NT2/D1 (cell line): ENCODE results near the gene KCTD16.

ENCODE experiments used
- DNase-seq: peaks from one replicate; pipeline ENCODE4 v3.0.0-alpha.2; 2011; ENCODE audit warnings: low read depth, low spot score
- H3K27me3 ChIP-seq: 2 replicates; pipeline ENCODE4 v1.6.0; 2011; ENCODE audit warnings: mild to moderate bottlenecking; ENCODE audit not compliant: insufficient read length, insufficient read depth
- H3K36me3 ChIP-seq: 2 replicates; pipeline ENCODE4 v1.6.1; 2011; ENCODE audit warnings: mild to moderate bottlenecking, low read length, mixed read lengths; ENCODE audit not compliant: insufficient read depth, insufficient read length
- H3K4me1 ChIP-seq: 2 replicates; pipeline ENCODE4 v1.5.1; 2011; ENCODE audit not compliant: insufficient read depth, insufficient read length
- H3K4me3 ChIP-seq: 2 replicates; pipeline ENCODE4 v1.5.1; 2011; ENCODE audit warnings: low read depth; ENCODE audit not compliant: insufficient read length
- H3K9ac ChIP-seq: 2 replicates; pipeline ENCODE4 v1.6.0; 2011; ENCODE audit warnings: low read depth; ENCODE audit not compliant: insufficient read length
- H3K9me3 ChIP-seq: 2 replicates; pipeline ENCODE4 v1.5.1; 2011; ENCODE audit warnings: mild to moderate bottlenecking, low read length; ENCODE audit not compliant: insufficient read depth
- SUZ12 ChIP-seq: IDR thresholded peaks from 2 replicates; pipeline ENCODE4 v1.6.1; 2011; ENCODE audit not compliant: insufficient read length, insufficient read depth; ENCODE audit errors: extremely low read depth
- YY1 ChIP-seq: IDR thresholded peaks from 2 replicates; pipeline ENCODE4 v1.6.1; 2011; ENCODE audit not compliant: insufficient read length, insufficient read depth
- ZNF274 ChIP-seq: IDR thresholded peaks from 2 replicates; pipeline ENCODE4 v1.6.1; 2011; ENCODE audit warnings: mild to moderate bottlenecking, low read depth, low read length

Gene KCTD16

DNA sequence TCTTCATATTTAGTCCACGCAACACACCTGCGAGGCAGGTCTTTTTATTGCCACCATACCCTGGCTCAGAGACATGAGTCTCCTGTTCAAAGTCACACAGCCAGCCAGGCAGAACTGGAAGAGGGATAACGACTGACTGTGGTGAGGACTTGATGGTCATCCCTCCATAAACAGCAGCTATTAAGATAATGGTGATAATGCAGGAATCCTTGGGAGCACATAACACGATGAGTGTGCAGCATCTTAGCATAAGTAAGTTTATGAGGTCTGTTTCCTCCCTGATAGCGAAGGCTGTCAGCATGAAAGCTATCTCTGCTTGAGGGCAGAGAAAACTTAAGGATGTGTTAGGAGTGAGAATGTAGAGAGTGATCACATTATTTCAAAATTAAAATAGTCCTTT is 30.9 kb downstream of the KCTD16 start:
- peaks cover 2% of the 10 kb centered on the region for H3K4me1 ChIP-seq
- no peaks in the 10 kb centered on the region for H3K9me3 ChIP-seq
- no peak overlapping the region for H3K4me3 ChIP-seq
- no peaks in the 10 kb centered on the region for H3K36me3 ChIP-seq
- no peak overlapping the region for H3K9ac ChIP-seq
- TF ChIP-seq ZNF274 (no peak), YY1 (no peak), SUZ12 (no peak)
- H3K27me3 ChIP-seq = peaks cover 24% of the 10 kb centered on the region
- DNase-seq = no peak

DNA sequence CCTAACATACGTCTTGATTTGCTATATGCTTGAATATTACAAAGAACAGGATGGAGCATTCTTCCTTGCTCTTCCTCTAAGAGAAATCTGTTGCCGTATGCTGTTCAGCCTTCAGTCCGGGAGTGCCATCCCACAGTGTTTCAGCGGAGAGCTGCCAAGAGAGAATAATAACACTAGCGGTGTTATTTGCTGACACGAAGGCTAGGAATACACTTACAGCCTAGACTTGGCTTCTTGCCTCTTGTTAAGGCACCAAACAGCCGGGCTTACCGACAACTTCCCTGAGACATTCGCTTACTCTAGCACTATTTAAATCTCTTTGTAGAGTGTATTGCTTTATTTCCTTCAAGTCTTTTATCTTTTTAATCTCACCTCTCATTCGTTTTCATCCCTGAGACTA is 31.4 kb downstream of the KCTD16 start:
- DNase-seq = no peak
- no peak overlapping the region for H3K4me3 ChIP-seq

DNA sequence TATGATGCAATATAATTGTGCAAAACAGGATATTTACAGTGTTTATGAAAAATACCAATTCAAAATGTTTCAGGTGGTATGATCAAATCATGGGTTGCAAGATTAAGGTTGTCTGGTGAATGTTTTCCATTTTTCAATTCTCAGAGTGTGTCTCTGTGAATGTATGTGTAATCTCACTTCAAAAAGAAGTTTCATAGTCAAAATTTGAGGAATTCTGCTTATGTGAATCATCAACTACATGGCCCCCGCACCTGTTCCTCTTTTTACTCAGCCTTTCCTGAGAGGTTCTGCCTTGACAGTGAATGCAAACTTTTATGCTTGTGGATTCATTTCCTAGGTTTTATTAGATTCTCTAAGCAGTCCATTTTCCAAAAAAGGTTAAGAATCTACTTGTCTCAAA is 32.1 kb downstream of the KCTD16 start:
- Histone ChIP-seq H3K27me3 (peaks cover 28% of the 10 kb centered on the region), H3K9me3 (no peaks in the 10 kb centered on the region), H3K36me3 (no peaks in the 10 kb centered on the region), H3K4me1 (peaks cover 2% of the 10 kb centered on the region), H3K9ac (no peak overlapping the region), H3K4me3 (no peak overlapping the region)
- TF ChIP-seq YY1 (no peak), ZNF274 (no peak), SUZ12 (no peak)
- DNase-seq = no peak

More for the DNA sequence above, 31.4 kb downstream of the KCTD16 start:
- Histone ChIP-seq H3K4me1 (peaks cover 2% of the 10 kb centered on the region), H3K36me3 (no peaks in the 10 kb centered on the region), H3K9me3 (no peaks in the 10 kb centered on the region), H3K27me3 (peaks cover 28% of the 10 kb centered on the region), H3K9ac (no peak overlapping the region)
- no peak for TF ChIP-seq YY1
- no peak for TF ChIP-seq SUZ12
- TF ChIP-seq ZNF274 = no peak

DNA sequence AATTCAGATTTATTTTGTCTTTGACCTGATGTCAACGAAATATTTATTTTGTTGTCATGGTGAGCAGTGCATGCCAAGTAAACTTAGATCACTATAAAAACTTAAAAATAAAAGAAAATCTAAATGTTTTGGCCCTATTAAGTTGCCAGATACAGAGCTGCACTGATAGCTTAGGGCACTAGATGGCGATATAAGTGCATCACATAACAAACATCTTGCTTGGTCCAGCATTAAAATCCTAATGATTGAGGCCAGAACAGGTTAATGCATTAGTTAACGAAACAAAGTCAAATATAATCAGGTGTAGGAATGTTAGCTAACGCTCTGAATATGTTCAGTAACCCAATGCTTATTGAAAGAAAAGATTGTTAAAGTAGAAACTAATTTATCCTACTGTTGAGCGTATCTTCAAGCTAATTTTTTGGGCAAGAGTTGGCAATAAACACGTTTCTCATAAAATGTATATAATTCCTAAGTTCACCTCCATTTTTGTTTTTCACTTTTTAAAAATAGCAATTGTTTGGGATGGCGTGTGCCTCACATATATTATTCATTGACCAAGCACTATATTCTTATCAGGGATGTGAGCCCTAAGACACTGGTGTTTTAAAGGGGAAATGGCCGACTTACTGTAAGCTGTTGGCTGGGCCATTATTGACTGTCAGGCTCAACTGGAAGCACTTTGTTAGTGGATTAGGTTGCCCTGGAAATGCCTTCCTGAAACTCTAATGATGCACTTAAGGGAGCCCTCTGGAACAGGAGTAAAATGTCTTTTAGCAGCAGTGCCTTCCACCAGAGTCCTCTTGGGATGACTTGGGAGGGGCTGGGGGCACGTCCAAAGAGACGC is 33.3 kb downstream of the KCTD16 start:
- peak; percentile 47 for DNase-seq
- Histone ChIP-seq H3K9ac (no peak overlapping the region), H3K9me3 (no peaks in the 10 kb centered on the region), H3K4me1 (peaks cover 2% of the 10 kb centered on the region), H3K4me3 (no peak overlapping the region), H3K36me3 (no peaks in the 10 kb centered on the region), H3K27me3 (peaks cover 28% of the 10 kb centered on the region)
- TF ChIP-seq SUZ12 (no peak), YY1 (no peak), ZNF274 (no peak)

DNA sequence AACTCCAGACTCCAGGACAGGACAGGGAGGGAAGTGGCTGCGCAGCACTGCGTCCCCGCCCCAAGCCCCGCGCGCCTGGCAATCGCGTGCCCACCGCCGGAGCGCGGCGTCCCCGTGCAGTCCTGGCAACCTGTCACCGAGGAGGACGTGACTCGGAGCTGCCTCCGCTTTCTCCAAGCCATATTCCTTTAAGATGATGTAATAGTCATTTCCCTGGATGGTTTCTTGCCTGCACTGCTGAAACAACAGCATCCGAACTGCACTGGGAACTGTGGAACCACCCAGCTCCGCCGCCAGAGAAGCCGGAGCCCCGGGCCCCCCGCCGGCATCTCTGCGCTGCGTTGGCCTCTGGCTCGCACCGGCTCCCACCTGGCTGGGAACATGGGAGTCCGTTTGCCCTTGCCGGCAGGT is 34.5 kb downstream of the KCTD16 start:
- no peaks in the 10 kb centered on the region for H3K9me3 ChIP-seq
- peaks cover 28% of the 10 kb centered on the region for H3K27me3 ChIP-seq
- H3K4me3 ChIP-seq = peak overlapping the region; percentile 50
- TF ChIP-seq YY1 = no peak
- TF ChIP-seq SUZ12 = no peak
- no peak for TF ChIP-seq ZNF274
- no peak for DNase-seq
- peak overlapping the region; percentile 36 for H3K9ac ChIP-seq
- peaks cover 2% of the 10 kb centered on the region for H3K4me1 ChIP-seq
- no peaks in the 10 kb centered on the region for H3K36me3 ChIP-seq

DNA sequence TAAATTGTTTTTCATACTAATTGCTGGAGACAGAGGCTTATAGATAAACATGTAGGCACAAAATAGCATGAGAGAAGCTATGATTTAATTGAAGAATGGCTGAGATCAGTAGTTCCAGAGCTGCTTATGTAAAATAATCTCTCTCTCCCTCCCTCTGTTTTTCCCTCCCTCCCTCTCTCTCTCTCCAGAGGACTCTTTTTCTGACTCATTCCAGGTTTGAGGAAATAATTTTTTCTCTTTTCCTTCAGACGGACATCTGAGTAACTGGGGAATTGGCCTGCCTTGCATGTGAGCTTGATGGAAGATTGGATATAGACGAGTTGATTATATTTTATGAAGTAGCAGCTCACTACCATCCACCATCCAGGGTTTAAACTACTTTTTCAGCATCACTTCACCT is 35.5 kb downstream of the KCTD16 start:
- peaks cover 28% of the 10 kb centered on the region for H3K27me3 ChIP-seq
- H3K36me3 ChIP-seq = no peaks in the 10 kb centered on the region
- H3K4me1 ChIP-seq = peaks cover 2% of the 10 kb centered on the region
- H3K4me3 ChIP-seq = no peak overlapping the region
- no peaks in the 10 kb centered on the region for H3K9me3 ChIP-seq
- DNase-seq = no peak
- no peak for TF ChIP-seq SUZ12
- TF ChIP-seq ZNF274 = no peak
- no peak for TF ChIP-seq YY1
- no peak overlapping the region for H3K9ac ChIP-seq

DNA sequence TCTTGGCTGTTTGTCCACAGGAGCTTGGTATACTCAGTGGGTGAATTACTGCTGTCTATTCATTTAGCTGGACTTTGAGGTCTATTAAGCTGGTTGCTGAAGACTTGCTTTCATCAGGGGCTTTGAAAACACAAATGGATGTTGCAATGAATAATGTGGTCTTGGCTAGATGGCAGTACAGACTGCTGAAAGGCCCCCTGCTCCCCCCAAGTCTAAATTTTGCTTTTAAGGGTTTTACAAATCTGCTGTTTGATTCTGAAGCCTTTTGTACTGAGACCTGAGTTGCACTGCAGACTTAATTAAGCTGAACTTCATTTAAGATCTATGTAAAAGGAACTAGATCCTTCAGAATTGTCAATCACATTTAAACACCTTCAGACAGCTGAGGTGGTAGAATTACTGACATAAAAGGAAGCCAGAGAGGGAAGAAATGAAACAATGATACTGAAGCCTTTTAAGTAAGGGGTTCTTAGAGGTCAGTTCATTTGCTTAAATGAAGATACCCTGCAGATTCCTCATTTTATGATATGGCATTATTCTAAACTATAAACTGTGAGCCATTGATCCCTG is 37.3 kb downstream of the KCTD16 start:
- Histone ChIP-seq H3K4me1 (peaks cover 2% of the 10 kb centered on the region), H3K9ac (no peak overlapping the region), H3K4me3 (no peak overlapping the region), H3K9me3 (no peaks in the 10 kb centered on the region), H3K27me3 (peaks cover 28% of the 10 kb centered on the region), H3K36me3 (no peaks in the 10 kb centered on the region)
- TF ChIP-seq SUZ12 = no peak
- TF ChIP-seq YY1 = no peak
- no peak for TF ChIP-seq ZNF274
- no peak for DNase-seq

DNA sequence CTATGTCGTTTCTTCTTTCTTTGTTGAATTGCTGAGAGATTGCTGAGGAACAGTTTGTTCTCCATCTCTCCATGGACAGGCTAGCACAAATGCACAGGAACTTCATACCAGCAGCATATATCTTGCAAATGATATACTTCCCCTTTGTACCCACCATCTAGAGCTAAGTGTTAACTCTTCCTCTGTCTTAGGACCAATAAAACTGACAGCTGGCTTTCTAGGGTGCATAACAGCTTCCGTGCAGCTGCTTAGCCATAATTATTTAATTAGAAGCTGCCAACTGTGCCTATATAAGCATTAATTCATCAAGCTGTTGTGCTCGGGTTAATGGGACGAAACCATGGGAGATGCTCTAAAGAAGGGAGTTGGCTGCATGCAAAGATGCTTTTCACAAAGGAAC is 38.7 kb downstream of the KCTD16 start:
- TF ChIP-seq ZNF274 (no peak), SUZ12 (no peak), YY1 (no peak)
- Histone ChIP-seq H3K4me3 (no peak overlapping the region), H3K9me3 (no peaks in the 10 kb centered on the region), H3K9ac (no peak overlapping the region), H3K27me3 (peaks cover 26% of the 10 kb centered on the region), H3K4me1 (peaks cover 2% of the 10 kb centered on the region), H3K36me3 (no peaks in the 10 kb centered on the region)
- DNase-seq = no peak
